IMR-90 (cell line): Measurements from ENCODE around the gene CDKAL1. TPM values are rescaled to one million over a fixed set of nuclear protein-coding genes. Genes with fewer than 3 reads are reported as not detected.

ENCODE experiments used
- ATAC-seq: fragments of 200-7000 bp; cut with Tn5 transposase; 2 replicates; pipeline ENCODE4 v1.9.1; 2020; ENCODE audit warnings: low read depth, mild to moderate bottlenecking, moderate library complexity
- BruUV-seq: library from RNA; stranded (reverse); fragments of 400-500 nt; replicated peaks from 2 replicates; lab custom pipeline; 2021; lab: Mats Ljungman, UMichigan
- CTCF ChIA-PET: fragments of 300-600 bp; formaldehyde crosslinking; extraction: SDS; loops from one replicate; lab custom pipeline; 2021; ENCODE audit warnings: antibody characterized with exemption; lab: Yijun Ruan, JAX
- POLR2A ChIA-PET: fragments of 300-600 bp; sonication (Branson Sonifier 250); formaldehyde crosslinking; loops from one replicate; lab custom pipeline; 2022; ENCODE audit warnings: antibody characterized with exemption; ENCODE audit not compliant: unreplicated experiment; lab: Charles Lee
- DNase-seq: peaks from one replicate; pipeline ENCODE4 v3.0.0; 2013
- H2AFZ ChIP-seq: replicated peaks from 2 replicates; pipeline ENCODE3; 2013; ENCODE audit warnings: low read length, mild to moderate bottlenecking; ENCODE audit not compliant: poor library complexity
- H2AK5ac ChIP-seq: 2 replicates; pipeline ENCODE4 v1.6.1; 2013; ENCODE audit warnings: low read depth, low read length, inconsistent platforms
- H2AK9ac ChIP-seq: replicated peaks from 2 replicates; pipeline ENCODE3; 2013; ENCODE audit warnings: mild to moderate bottlenecking, low read depth, low read length, moderate library complexity; ENCODE audit not compliant: poor library complexity
- H2BK120ac ChIP-seq: 2 replicates; pipeline ENCODE4 v1.6.1; 2013; ENCODE audit warnings: low read depth, low read length, inconsistent platforms
- H2BK15ac ChIP-seq: 3 replicates; pipeline ENCODE4 v1.6.1; 2013; ENCODE audit warnings: low read depth, low read length, inconsistent platforms
- H2BK20ac ChIP-seq: 2 replicates; pipeline ENCODE4 v1.6.1; 2013; ENCODE audit warnings: low read depth, mild to moderate bottlenecking, inconsistent platforms, low read length, moderate library complexity
- H2BK5ac ChIP-seq: 2 replicates; pipeline ENCODE4 v1.6.1; 2013; ENCODE audit warnings: mild to moderate bottlenecking, low read depth, low read length, inconsistent platforms; ENCODE audit not compliant: poor library complexity, severe bottlenecking
- H3K14ac ChIP-seq: replicated peaks from 2 replicates; pipeline ENCODE4 v1.6.1; 2013; ENCODE audit warnings: low read depth, low read length, inconsistent platforms
- H3K18ac ChIP-seq: 2 replicates; pipeline ENCODE4 v1.6.1; 2013; ENCODE audit warnings: low read depth, low read length, control low read depth
- H3K23ac ChIP-seq: 2 replicates; pipeline ENCODE4 v1.6.1; 2013; ENCODE audit warnings: low read depth, low read length, inconsistent platforms
- H3K27ac ChIP-seq: 2 replicates; pipeline ENCODE4 v1.5.1; 2013; ENCODE audit warnings: mild to moderate bottlenecking, control low read depth, low read length; ENCODE audit not compliant: insufficient read depth
- H3K27me3 ChIP-seq: 2 replicates; pipeline ENCODE4 v1.6.1; 2013; ENCODE audit warnings: low read length; ENCODE audit not compliant: control insufficient read depth, insufficient read depth
- H3K36me3 ChIP-seq: 2 replicates; pipeline ENCODE4 v1.6.1; 2013; ENCODE audit warnings: low read length, mixed read lengths; ENCODE audit not compliant: control insufficient read depth, insufficient read depth
- H3K4ac ChIP-seq: 2 replicates; pipeline ENCODE4 v1.6.1; 2013; ENCODE audit warnings: low read depth, low read length, inconsistent platforms
- H3K4me1 ChIP-seq: 2 replicates; pipeline ENCODE4 v1.6.1; 2013; ENCODE audit warnings: low read length, mixed read lengths; ENCODE audit not compliant: control insufficient read depth, insufficient read depth
- H3K4me2 ChIP-seq: 2 replicates; pipeline ENCODE4 v1.6.1; 2013; ENCODE audit warnings: low read depth, mild to moderate bottlenecking, control low read depth, low read length, moderate library complexity
- H3K4me3 ChIP-seq: 2 replicates; pipeline ENCODE4 v1.5.1; 2013; ENCODE audit warnings: low read depth, mild to moderate bottlenecking, control low read depth, low read length, moderate library complexity; ENCODE audit not compliant: insufficient read depth
- H3K56ac ChIP-seq: 2 replicates; pipeline ENCODE4 v1.6.1; 2013; ENCODE audit warnings: low read length, inconsistent platforms; ENCODE audit not compliant: insufficient read depth; ENCODE audit errors: extremely low read depth
- H3K79me1 ChIP-seq, 2 experiments: 2 replicates each; pipeline ENCODE4 v1.6.1; 2013; ENCODE audit warnings: low read length in 2 of 2, inconsistent platforms in 1 of 2, low read depth in 1 of 2
- H3K9ac ChIP-seq: 2 replicates; pipeline ENCODE4 v1.6.1; 2013; ENCODE audit warnings: low read depth, low read length, control low read depth
- H3K9me1 ChIP-seq: 2 replicates; pipeline ENCODE4 v1.6.1; 2013; ENCODE audit warnings: low read length, inconsistent platforms; ENCODE audit not compliant: insufficient read depth
- H3K9me3 ChIP-seq: 2 replicates; pipeline ENCODE4 v1.6.1; 2013; ENCODE audit warnings: low read length; ENCODE audit not compliant: control insufficient read depth, insufficient read depth
- H4K20me1 ChIP-seq: 2 replicates; pipeline ENCODE4 v1.6.1; 2013; ENCODE audit warnings: low read length, inconsistent platforms; ENCODE audit not compliant: insufficient read depth
- H4K5ac ChIP-seq: 2 replicates; pipeline ENCODE4 v1.6.1; 2013; ENCODE audit warnings: mild to moderate bottlenecking, low read depth, low read length, control low read depth
- H4K8ac ChIP-seq, 2 experiments: 2 replicates each; pipeline ENCODE4 v1.6.1; 2013; ENCODE audit warnings: low read depth in 2 of 2, low read length in 2 of 2, control low read depth in 1 of 2, inconsistent platforms in 1 of 2
- H4K91ac ChIP-seq: 2 replicates; pipeline ENCODE4 v1.6.1; 2013; ENCODE audit warnings: low read depth, low read length, inconsistent platforms; ENCODE audit not compliant: insufficient read depth
- CEBPB ChIP-seq: IDR thresholded peaks from 2 replicates; pipeline ENCODE4 v1.6.1; 2012; ENCODE audit warnings: low read depth, low read length, improper control_type of control experiment
- CHD1 ChIP-seq: IDR thresholded peaks from 2 replicates; pipeline ENCODE4 v1.6.1; 2012; ENCODE audit warnings: low read depth, low read length, improper control_type of control experiment
- CTCF ChIP-seq: conservative IDR thresholded peaks from 2 replicates; pipeline ENCODE4 v1.5.1; 2012; ENCODE audit warnings: mild to moderate bottlenecking, low read depth, low read length, improper control_type of control experiment
- ELK1 ChIP-seq: fragments of 150-350 bp; IDR thresholded peaks from 2 replicates; pipeline ENCODE4 v1.6.1; 2016; ENCODE audit warnings: low read depth, mild to moderate bottlenecking, low read length, moderate library complexity, borderline replicate concordance
- FOS ChIP-seq: fragments of 150-350 bp; IDR thresholded peaks from 2 replicates; pipeline ENCODE4 v1.6.1; 2016; ENCODE audit warnings: low read depth, low read length
- MAFK ChIP-seq: IDR thresholded peaks from 2 replicates; pipeline ENCODE4 v1.6.1; 2012; ENCODE audit warnings: low read depth, low read length, improper control_type of control experiment
- MAZ ChIP-seq: IDR thresholded peaks from 2 replicates; pipeline ENCODE4 v1.6.1; 2012; ENCODE audit warnings: low read depth, mild to moderate bottlenecking, low read length, improper control_type of control experiment, moderate library complexity, borderline replicate concordance
- MXI1 ChIP-seq: IDR thresholded peaks from 2 replicates; pipeline ENCODE4 v1.6.1; 2012; ENCODE audit warnings: low read depth, mild to moderate bottlenecking, low read length, moderate library complexity, borderline replicate concordance
- NFE2L2 ChIP-seq: fragments of 150-350 bp; IDR thresholded peaks from 2 replicates; pipeline ENCODE4 v1.6.1; 2016; ENCODE audit warnings: low read depth, mild to moderate bottlenecking, low read length
- POLR2A ChIP-seq: IDR thresholded peaks from 2 replicates; pipeline ENCODE4 v1.6.1; 2012; ENCODE audit warnings: mild to moderate bottlenecking, low read depth, low read length
- RCOR1 ChIP-seq: IDR thresholded peaks from 2 replicates; pipeline ENCODE4 v1.6.1; 2012; ENCODE audit warnings: mild to moderate bottlenecking, low read length, improper control_type of control experiment; ENCODE audit not compliant: insufficient replicate concordance
- RFX5 ChIP-seq: IDR thresholded peaks from 2 replicates; pipeline ENCODE4 v1.8.0; 2012; ENCODE audit warnings: low read depth, mild to moderate bottlenecking, low read length, moderate library complexity
- SMC3 ChIP-seq: fragments of 150-350 bp; IDR thresholded peaks from 2 replicates; pipeline ENCODE4 v1.6.1; 2016; ENCODE audit warnings: low read depth, mild to moderate bottlenecking, antibody characterized with exemption, low read length, moderate library complexity
- USF2 ChIP-seq: fragments of 150-350 bp; IDR thresholded peaks from 2 replicates; pipeline ENCODE4 v1.6.1; 2017; ENCODE audit warnings: mild to moderate bottlenecking, antibody characterized with exemption, low read length, low read depth
- WGBS, 2 experiments: methylation state at CpG; one replicate each; pipeline versions ENCODE4 v1.1.5 to v1.1.7; 2013; ENCODE audit warnings: missing lambda C conversion rate in 2 of 2; ENCODE audit not compliant: insufficient read length in 1 of 2; ENCODE audit errors: extremely low coverage in 2 of 2; 5-methylcytosine and 5-hydroxymethylcytosine counted together
- dilution Hi-C: fragments of 300-500 bp; cut with HindIII; formaldehyde crosslinking; loops from one replicate; pipeline ENCODE4 v1.14.3; 2018; ENCODE audit warnings: low sequenced_read_pairs; ENCODE audit not compliant: unreplicated experiment
- in situ Hi-C: fragments of 300-500 bp; cut with MboI; formaldehyde crosslinking; loops from 3 replicates; pipeline ENCODE4 v1.14.3; 2019; ENCODE audit warnings: low sequenced_read_pairs, inconsistent platforms, mixed read lengths
- intact Hi-C: fragments of 100-400 bp; cut with micrococcal nuclease; formaldehyde crosslinking; loops from 2 replicates; pipeline ENCODE4 v1.10.0; 2022
- polyA plus RNA-seq, 3 experiments: library from polyadenylated mRNA; depleted of rRNA; stranded (reverse); fragments of >200 nt; gene quantifications; 2 replicates each; pipeline ENCODE4 v1.2.3, GENCODE V29; 2012; ENCODE audit warnings: low replicate concordance in 1 of 3
- total RNA-seq: library from RNA; depleted of rRNA; stranded (reverse); fragments of >200 nt; gene quantifications from 2 replicates; pipeline ENCODE4 v1.2.3, GENCODE V29; 2012

The CDKAL1 gene
- total and polyA plus RNA-seq, 2 of the 4 experiments (the other 2 are of a cell fraction): 3.7 to 13.1 TPM

- CTCF ChIA-PET: interaction anchor here (0.5 kb wide), 1 partner anchor 23 kb away, joined by 9 read pairs; no protein-coding TSS in a partner anchor
- TF ChIP-seq CHD1 (no peak), USF2 (no peak), MXI1 (no peak), RFX5 (no peak), POLR2A (no peak), MAFK (no peak), CTCF (no peak), CEBPB (no peak), ELK1 (no peak), MAZ (no peak), FOS (no peak), NFE2L2 (no peak), SMC3 (no peak), RCOR1 (no peak)
These were observed 154.6 kb downstream of the CDKAL1 start for GRCh38 chr6:20688710-20689500.

More at GRCh38 chr6:20688710-20689500, 154.6 kb downstream of the CDKAL1 start:
- dilution Hi-C loops: no loop called here
- H3K9ac ChIP-seq: no peak overlapping the region
- DNase-seq (peak; percentile 71), ATAC-seq (peak; percentile 24; the same call in 1 of the 2 replicates)
- H3K27ac ChIP-seq: no peak overlapping the region
- intact Hi-C loops: no loop called here
- no peak overlapping the region for H2BK120ac ChIP-seq
- no peaks in the 10 kb centered on the region for H3K9me3 ChIP-seq
- no peak overlapping the region for H2AFZ ChIP-seq
- H3K56ac ChIP-seq: no peak overlapping the region
- H2BK5ac ChIP-seq: no peak overlapping the region
- in situ Hi-C loops: no loop called here
- POLR2A ChIA-PET: interaction anchor here (0.6 kb wide), 1 partner anchor 275 kb away, joined by 3 read pairs; no protein-coding TSS in a partner anchor
- no peaks in the 10 kb centered on the region for H3K9me1 ChIP-seq
- H3K36me3 ChIP-seq: no peaks in the 10 kb centered on the region
- no TSS peak for BruUV-seq
- WGBS, 2 experiments: no CpG with 5 or more reads among the region's 4 CpGs
- peaks cover 11 to 19% of the 10 kb centered on the region in 2 experiments; a peak in 3 of 4 replicates for H3K79me1 ChIP-seq
- H4K91ac ChIP-seq: no peak overlapping the region
- no peak overlapping the region for H2BK15ac ChIP-seq
- no peak overlapping the region for H2BK20ac ChIP-seq
- no peaks in the 10 kb centered on the region for H4K20me1 ChIP-seq
- H2AK9ac ChIP-seq: no peak overlapping the region
- H4K5ac ChIP-seq: no peak overlapping the region
- H3K14ac ChIP-seq: no peak overlapping the region
- H3K23ac ChIP-seq: no peak overlapping the region
- no peaks in the 10 kb centered on the region for H3K27me3 ChIP-seq
- H3K4ac ChIP-seq: no peak overlapping the region
- peaks cover 6% of the 10 kb centered on the region; the same call in 1 of the 2 replicates for H3K4me1 ChIP-seq
- no peak overlapping the region for H2AK5ac ChIP-seq
- no peak overlapping the region for H3K4me3 ChIP-seq
- H3K18ac ChIP-seq: peak overlapping the region; percentile 17; the same call in 1 of the 2 replicates
- peak overlapping the region; percentile 52; the same call in 1 of the 2 replicates for H3K4me2 ChIP-seq
- H4K8ac ChIP-seq: no peak overlapping the region
